GM12878 (cell line): ENCODE measurements around the gene KCNIP2. TPM values are rescaled to one million over a fixed set of nuclear protein-coding genes. Genes with fewer than 3 reads are reported as not detected.
A peak's percentile ranks its signal among the peaks of the same experiment; 100 is the strongest.

ENCODE experiments used
- ATAC-seq: fragments of 200-7000 bp; cut with Tn5 transposase; 3 replicates; pipeline ENCODE4 v1.9.1; 2020; ENCODE audit warnings: mild to moderate bottlenecking, moderate library complexity
- BruUV-seq: library from RNA; stranded (reverse); fragments of 400-500 nt; replicated peaks from 2 replicates; lab custom pipeline; 2021; lab: Mats Ljungman, UMichigan
- CTCF ChIA-PET: fragments of 300-600 bp; sonication (Branson Sonifier 250); formaldehyde crosslinking; extraction: SDS; loops from one replicate; lab custom pipeline; 2021; ENCODE audit warnings: inconsistent platforms; lab: Yijun Ruan, JAX
- POLR2A ChIA-PET: fragments of 350-600 bp; formaldehyde crosslinking; extraction: SDS; loops from one replicate; lab custom pipeline; 2021; ENCODE audit warnings: inconsistent platforms; lab: Charles Lee
- RAD21 ChIA-PET: fragments of 300-600 bp; sonication (Branson Sonifier 250); formaldehyde crosslinking; loops from one replicate; lab custom pipeline; 2023; ENCODE audit warnings: antibody characterized with exemption; ENCODE audit not compliant: unreplicated experiment; lab: Charles Lee
- SMC1A ChIA-PET: fragments of 300-600 bp; sonication (Branson Sonifier 250); formaldehyde crosslinking; loops from one replicate; lab custom pipeline; 2023; ENCODE audit not compliant: unreplicated experiment, uncharacterized antibody; lab: Charles Lee
- DNase-seq: peaks from one replicate; pipeline ENCODE4 v3.0.0-alpha.2; 2011; ENCODE audit warnings: low read depth, low spot score
- FAIRE-seq: peaks from 3 replicates; lab custom pipeline; 2011; peaks lifted over from hg19 to GRCh38; lab: Jason Lieb, UNC
- H2AFZ ChIP-seq: 2 replicates; pipeline ENCODE4 v1.6.0; 2011; ENCODE audit warnings: low read depth, low read length, control low read depth; ENCODE audit not compliant: control insufficient read depth
- H3K27ac ChIP-seq: 2 replicates; pipeline ENCODE4 v1.5.1; 2011; ENCODE audit warnings: control low read depth; ENCODE audit not compliant: control insufficient read depth, insufficient read depth
- H3K27me3 ChIP-seq, 2 experiments: replicated peaks in 1 of 2; 2 replicates each; pipeline versions ENCODE4 v1.6.0 to v1.6.1; 2011; ENCODE audit warnings: low read length in 1 of 2; ENCODE audit not compliant: control insufficient read depth in 2 of 2, insufficient read depth in 2 of 2
- H3K36me3 ChIP-seq, 2 experiments: 2 replicates each; pipeline ENCODE4 v1.5.1; 2011; ENCODE audit warnings: low read length in 1 of 2; ENCODE audit not compliant: control insufficient read depth in 2 of 2, insufficient read depth in 2 of 2
- H3K4me1 ChIP-seq: 2 replicates; pipeline ENCODE4 v1.6.1; 2011; ENCODE audit warnings: mild to moderate bottlenecking, low read length, moderate library complexity, mixed read lengths; ENCODE audit not compliant: control insufficient read depth, insufficient read depth
- H3K4me2 ChIP-seq: 2 replicates; pipeline ENCODE4 v1.6.0; 2011; ENCODE audit warnings: control low read depth; ENCODE audit not compliant: control insufficient read depth, insufficient read depth
- H3K4me3 ChIP-seq: fragments of 200-600 bp; sonication (generic); 2 replicates; pipeline ENCODE4 v1.5.1; 2016
- H3K79me2 ChIP-seq: 2 replicates; pipeline ENCODE4 v1.6.0; 2011; ENCODE audit warnings: low read length; ENCODE audit not compliant: control insufficient read depth, insufficient read depth
- H3K9ac ChIP-seq: 2 replicates; pipeline ENCODE4 v1.8.0; 2011; ENCODE audit warnings: low read length, control low read depth, mixed read lengths; ENCODE audit not compliant: control insufficient read depth, insufficient read depth
- H3K9me3 ChIP-seq: replicated peaks from 3 replicates; pipeline ENCODE4 v1.5.1; 2011; ENCODE audit warnings: mild to moderate bottlenecking, low read length; ENCODE audit not compliant: control insufficient read depth, insufficient read depth
- H4K20me1 ChIP-seq: 2 replicates; pipeline ENCODE4 v1.6.0; 2011; ENCODE audit not compliant: control insufficient read depth, insufficient read depth
- ATF2 ChIP-seq: IDR thresholded peaks from 2 replicates; pipeline ENCODE4 v1.6.1; 2012; ENCODE audit warnings: low read length, inconsistent platforms
- ATF3 ChIP-seq: IDR thresholded peaks from 2 replicates; pipeline ENCODE4 v1.6.1; 2011; ENCODE audit warnings: low read depth, mild to moderate bottlenecking, low read length, moderate library complexity, borderline replicate concordance; ENCODE audit errors: extremely low read depth
- BCL3 ChIP-seq: IDR thresholded peaks from 2 replicates; pipeline ENCODE4 v1.6.1; 2011; ENCODE audit warnings: borderline replicate concordance, low read depth, mild to moderate bottlenecking, moderate library complexity, low read length; ENCODE audit not compliant: insufficient read depth, poor library complexity, severe bottlenecking
- EP300 ChIP-seq, 2 experiments: fragments of 150-350 bp in 1 of 2; IDR thresholded peaks; 2 replicates each; pipeline ENCODE4 v1.6.1; 2011 to 2012; ENCODE audit warnings: low read depth in 2 of 2, low read length in 2 of 2, borderline replicate concordance in 1 of 2, improper control_type of control experiment in 1 of 2, inconsistent platforms in 1 of 2; ENCODE audit not compliant: control insufficient read depth in 1 of 2
- MTA3 ChIP-seq: IDR thresholded peaks from 2 replicates; pipeline ENCODE4 v1.6.1; 2012; ENCODE audit warnings: low read length, inconsistent platforms, borderline replicate concordance
- NR2C1 ChIP-seq: fragments of 450-650 bp; IDR thresholded peaks from 2 replicates; pipeline ENCODE4 v1.6.1; 2017; ENCODE audit warnings: antibody characterized with exemption, mild to moderate bottlenecking, moderate library complexity
- POU2F2 ChIP-seq: IDR thresholded peaks from 3 replicates; pipeline ENCODE4 v1.6.1; 2011; ENCODE audit warnings: low read depth, mild to moderate bottlenecking, low read length, borderline replicate concordance
- WGBS: methylation state at CpG from one replicate; pipeline ENCODE4 v1.1.6; 2016; ENCODE audit warnings: low lambda C conversion rate; ENCODE audit not compliant: insufficient replicate concordance, insufficient coverage; ENCODE audit errors: missing lambda C conversion rate; 5-methylcytosine and 5-hydroxymethylcytosine counted together
- in situ Hi-C: fragments of 300-500 bp; cut with MboI; formaldehyde crosslinking; loops from 9 replicates; pipeline ENCODE4 v1.14.3; 2018; ENCODE audit warnings: mixed read lengths
- intact Hi-C: fragments of 100-400 bp; cut with micrococcal nuclease; formaldehyde crosslinking; loops from one replicate; pipeline ENCODE4 v1.14.2; 2022; ENCODE audit not compliant: unreplicated experiment
- polyA plus RNA-seq, 11 experiments: library from polyadenylated mRNA; depleted of rRNA in 4 of 11; unstranded in 6 of 11; stranded (reverse) in 5 of 11; fragments of >200 nt; fragmentation: Nextera tagmentation in 4 of 11; fragmentation: Illumina TruSeq in 1 of 11; extraction: Ambion mirVana in 4 of 11; extraction: Trizol in 1 of 11; gene quantifications; 1 replicate in 1 of 11; 2 replicates in 10 of 11; pipeline versions ENCODE4 v1.2.1 to v1.2.3, GENCODE V29; 2011 to 2016; ENCODE audit warnings: inconsistent platforms in 2 of 11, missing spikeins in 2 of 11, low read depth in 1 of 11
- total RNA-seq, 4 experiments: library from RNA; depleted of rRNA in 3 of 4; stranded (reverse); fragments of >200 nt in 3 of 4; fragmentation: Illumina TruSeq in 1 of 4; extraction: Trizol in 1 of 4; gene quantifications; 2 replicates each; pipeline versions ENCODE4 v1.2.1 to v1.2.3, GENCODE V29; 2013 to 2021

Gene KCNIP2
- total and polyA plus RNA-seq, 10 of the 15 experiments (the other 5 are each of a cell fraction or from before 2014, with no cell fraction given) = 0.46 to 4.3 (median 1.7) TPM

- Histone ChIP-seq H4K20me1 (no peaks in the 10 kb centered on the region), H3K36me3 (no peaks in the 10 kb centered on the region), H2AFZ (no peak overlapping the region), H3K4me2 (peak overlapping the region; percentile 100), H3K9ac (no peak overlapping the region), H3K9me3 (no peaks in the 10 kb centered on the region), H3K79me2 (peaks cover 11% of the 10 kb centered on the region), H3K4me3 (no peak overlapping the region), H3K27me3 (peaks cover 13 to 16% of the 10 kb centered on the region in 2 experiments; a peak in 3 of 4 replicates), H3K27ac (no peak overlapping the region), H3K4me1 (peaks cover 43% of the 10 kb centered on the region)
- CTCF ChIA-PET = interaction anchor here (0.6 to 9.8 kb wide), 6 partner anchors 9 to 322 kb away, joined by 3 to 334 read pairs (median 4); partner anchors contain the start of genes DPCD and POLL
- SMC1A ChIA-PET = interaction anchor here (0.8 to 7.9 kb wide), 3 partner anchors 107 to 191 kb away, joined by 3 to 139 read pairs (median 3); no protein-coding TSS in a partner anchor
- no peak for ATAC-seq
- 48% methylated on average over 12 of the region's 12 CpGs for WGBS
- DNase-seq = no peak
- no TSS peak for BruUV-seq
- intact Hi-C loops (no loop called here), in situ Hi-C loops (no loop called here)
- POLR2A ChIA-PET = no interaction called here
- TF ChIP-seq BCL3 (no peak), EP300 (IDR thresholded peaks at IDR 0.05; ENCODE audit: borderline replicate concordance in 1 of 2, control insufficient read depth in 1 of 2, low read depth in 2 of 2, low read length in 2 of 2) (no peak), NR2C1 (no peak), POU2F2 (0 out of 3 replicates have a peak, but pooled peaks have one; percentile 9), ATF3 (no peak), ATF2 (no peak), MTA3 (no peak)
- RAD21 ChIA-PET = interaction anchor here (0.5 to 7.9 kb wide), 4 partner anchors 89 to 564 kb away, joined by 3 to 172 read pairs (median 4); no protein-coding TSS in a partner anchor
- FAIRE-seq = no peak
Measured at GRCh38 chr10:101778151-101778780, 65.3 kb downstream of the KCNIP2 start.
